MG63 (cell line): Measurements from ENCODE around the gene SLC24A3. TPM values are rescaled to one million over a fixed set of nuclear protein-coding genes. Genes with fewer than 3 reads are reported as not detected.

Experiments
- DNase-seq: peaks from one replicate; pipeline ENCODE4 v3.0.0-alpha.2; 2020
- H3K27me3 ChIP-seq: fragments of 250-450 bp; sonication (Bioruptor Pico); 2 replicates; pipeline ENCODE4 v1.5.1; 2020; ENCODE audit warnings: mild to moderate bottlenecking, moderate library complexity
- H3K36me3 ChIP-seq: fragments of 250-450 bp; sonication (Bioruptor Pico); 2 replicates; pipeline ENCODE4 v1.5.1; 2020; ENCODE audit warnings: mild to moderate bottlenecking, moderate library complexity
- H3K4me3 ChIP-seq: fragments of 250-450 bp; sonication (Bioruptor Pico); 2 replicates; pipeline ENCODE4 v1.5.1; 2020; ENCODE audit warnings: mild to moderate bottlenecking, moderate library complexity
- H3K9me3 ChIP-seq: fragments of 250-450 bp; sonication (Bioruptor Pico); 2 replicates; pipeline ENCODE4 v1.5.1; 2020; ENCODE audit warnings: mild to moderate bottlenecking, moderate library complexity
- total RNA-seq: library from RNA; depleted of rRNA; stranded (reverse); fragments of >200 nt; shearing (Covaris generic); gene quantifications from 2 replicates; pipeline ENCODE4 v1.2.3, GENCODE V29; 2014; ENCODE audit warnings: low replicate concordance

The SLC24A3 gene
- total RNA-seq, 1 experiment from 2014 or later = not detected

DNA sequence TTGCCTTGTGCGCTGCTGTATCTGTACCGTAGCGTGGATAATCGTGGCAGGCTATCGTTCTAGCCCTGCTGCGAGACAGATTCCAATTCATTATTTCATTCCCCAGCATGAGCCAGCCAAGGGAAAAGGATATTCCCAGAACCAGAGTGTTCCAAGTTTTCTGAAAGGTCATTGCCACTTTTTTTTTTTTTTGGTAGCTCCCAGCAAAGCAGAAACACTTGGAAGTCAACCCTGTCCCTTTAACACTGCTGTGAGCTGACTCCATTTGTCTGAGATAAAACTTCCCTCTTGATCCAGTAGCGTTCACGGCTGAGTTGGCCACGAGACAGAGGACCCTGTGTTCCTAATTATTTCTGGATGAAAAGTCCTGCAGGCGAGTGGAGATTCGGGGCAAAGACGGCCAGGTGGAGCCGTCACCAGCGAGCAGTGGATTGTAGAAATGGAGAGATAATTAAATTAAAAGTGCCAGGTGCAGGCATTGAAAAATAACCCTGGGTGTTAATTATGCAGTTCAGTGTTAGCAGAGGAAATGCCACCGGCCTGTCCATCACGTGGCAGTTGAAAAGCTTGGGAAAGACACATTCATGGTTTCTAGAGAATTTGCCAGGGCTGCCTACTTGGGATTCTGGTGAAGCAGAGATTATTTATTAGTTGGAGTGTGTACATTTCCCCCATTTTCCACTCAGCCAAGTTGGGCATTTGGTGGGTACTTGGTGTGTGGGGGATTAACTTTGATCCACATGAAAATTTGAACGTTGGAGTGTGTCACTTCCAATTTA lies 164.2 kb downstream of the SLC24A3 start:
- H3K4me3 ChIP-seq = no peak overlapping the region
- no peaks in the 10 kb centered on the region for H3K36me3 ChIP-seq
- DNase-seq = no peak
- H3K9me3 ChIP-seq = no peaks in the 10 kb centered on the region
- H3K27me3 ChIP-seq = no peaks in the 10 kb centered on the region

DNA sequence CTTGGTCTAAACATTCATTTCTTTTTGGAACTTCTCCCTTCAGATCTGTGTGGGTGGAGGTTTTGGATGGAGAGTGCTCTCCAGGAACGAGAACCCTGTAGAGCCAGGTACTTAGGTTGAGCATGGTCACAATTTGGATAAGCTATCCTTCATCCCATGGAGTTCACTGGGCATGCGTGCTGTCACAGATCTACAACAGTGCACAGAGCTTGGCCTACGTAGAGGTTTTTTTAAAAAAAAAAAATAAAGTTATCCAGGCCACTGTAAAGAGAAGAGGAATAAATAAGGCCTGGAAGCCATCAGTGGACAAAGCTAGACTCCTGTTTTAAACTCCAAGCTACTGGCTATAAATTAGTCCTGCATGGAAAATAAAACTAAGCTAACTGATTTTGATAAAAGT lies 165.6 kb downstream of the SLC24A3 start:
- no peaks in the 10 kb centered on the region for H3K36me3 ChIP-seq
- no peaks in the 10 kb centered on the region for H3K9me3 ChIP-seq
- H3K4me3 ChIP-seq = no peak overlapping the region
- no peaks in the 10 kb centered on the region for H3K27me3 ChIP-seq
- DNase-seq = no peak

- Histone ChIP-seq H3K36me3 (no peaks in the 10 kb centered on the region), H3K4me3 (no peak overlapping the region), H3K27me3 (no peaks in the 10 kb centered on the region), H3K9me3 (no peaks in the 10 kb centered on the region)
- no peak for DNase-seq
Observed at GRCh38 chr20:19380211-19380610, 167.8 kb downstream of the SLC24A3 start.

GRCh38 chr20:19381947-19382346 lies 169.5 kb downstream of the SLC24A3 start:
- Histone ChIP-seq H3K36me3 (no peaks in the 10 kb centered on the region), H3K4me3 (no peak overlapping the region), H3K27me3 (no peaks in the 10 kb centered on the region), H3K9me3 (no peaks in the 10 kb centered on the region)
- DNase-seq = no peak

DNA sequence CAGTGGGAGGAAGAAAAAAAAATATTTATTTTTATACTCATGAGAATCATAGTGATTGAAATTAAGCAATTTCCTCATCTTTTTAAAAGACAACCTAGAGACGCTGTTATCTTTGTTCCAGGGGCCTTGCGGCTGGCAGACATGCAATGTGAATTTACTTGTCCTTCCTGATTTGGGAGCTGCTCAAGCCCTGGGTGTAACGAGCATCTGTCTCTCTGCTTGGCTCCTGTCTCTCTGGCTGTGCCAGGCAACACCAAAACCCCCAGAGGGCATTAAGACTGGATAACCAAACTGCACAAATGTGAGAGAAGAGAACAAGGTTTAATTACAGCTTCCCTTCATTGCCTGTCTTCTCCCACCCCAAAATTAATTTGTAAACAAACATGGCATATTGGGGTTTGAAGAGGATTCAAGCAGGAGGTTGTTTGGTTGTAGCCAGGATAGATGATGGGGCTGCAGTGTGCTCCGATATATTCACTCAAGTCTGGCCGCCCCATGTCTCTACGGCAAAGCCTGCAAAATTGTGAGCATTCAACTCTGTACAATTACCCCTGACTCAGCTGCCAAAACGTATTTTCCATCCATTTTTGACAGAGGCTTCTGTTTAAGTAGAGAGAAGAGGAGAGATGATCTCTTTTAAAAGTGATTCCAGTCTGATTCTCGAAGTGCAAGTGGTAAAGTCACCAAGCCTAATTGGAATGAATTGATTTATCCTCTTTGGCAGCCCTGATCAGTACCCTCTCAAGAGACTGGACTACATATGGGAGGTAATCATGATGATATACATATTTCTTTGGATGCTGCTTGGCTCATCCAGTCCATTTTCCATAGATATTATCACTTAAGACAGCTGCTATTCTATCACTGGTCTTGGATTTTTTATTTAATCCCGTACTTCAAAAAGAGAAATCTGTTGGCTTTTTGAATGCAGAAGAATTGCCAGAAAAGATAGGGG lies 170.2 kb downstream of the SLC24A3 start:
- Histone ChIP-seq H3K36me3 (no peaks in the 10 kb centered on the region), H3K27me3 (no peaks in the 10 kb centered on the region), H3K9me3 (no peaks in the 10 kb centered on the region), H3K4me3 (no peak overlapping the region)
- no peak for DNase-seq

GRCh38 chr20:19384940-19385339 lies 172.5 kb downstream of the SLC24A3 start:
- Histone ChIP-seq H3K27me3 (no peaks in the 10 kb centered on the region), H3K4me3 (no peak overlapping the region), H3K9me3 (no peaks in the 10 kb centered on the region), H3K36me3 (no peaks in the 10 kb centered on the region)
- DNase-seq = no peak

DNA sequence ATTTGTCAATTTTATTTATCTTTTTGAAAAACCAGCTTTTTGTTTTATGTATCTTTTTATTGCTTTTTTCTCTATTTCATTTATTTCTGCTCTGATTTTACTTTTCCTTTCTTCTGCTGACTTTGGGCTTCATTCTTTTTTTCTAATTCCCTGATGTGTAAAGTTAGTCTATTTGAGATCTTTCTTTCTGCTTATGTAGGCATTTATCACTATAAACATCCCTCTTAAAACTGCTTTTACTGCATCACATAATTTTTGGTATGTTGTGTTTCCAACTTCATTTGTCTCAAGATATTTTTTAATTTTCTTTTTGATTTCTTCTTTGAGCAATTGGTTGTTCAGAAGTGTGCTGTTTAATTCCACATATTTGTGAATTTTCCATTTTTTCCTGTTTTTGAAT lies 174.8 kb downstream of the SLC24A3 start:
- no peaks in the 10 kb centered on the region for H3K36me3 ChIP-seq
- no peaks in the 10 kb centered on the region for H3K9me3 ChIP-seq
- H3K27me3 ChIP-seq = no peaks in the 10 kb centered on the region
- H3K4me3 ChIP-seq = no peak overlapping the region
- no peak for DNase-seq

DNA sequence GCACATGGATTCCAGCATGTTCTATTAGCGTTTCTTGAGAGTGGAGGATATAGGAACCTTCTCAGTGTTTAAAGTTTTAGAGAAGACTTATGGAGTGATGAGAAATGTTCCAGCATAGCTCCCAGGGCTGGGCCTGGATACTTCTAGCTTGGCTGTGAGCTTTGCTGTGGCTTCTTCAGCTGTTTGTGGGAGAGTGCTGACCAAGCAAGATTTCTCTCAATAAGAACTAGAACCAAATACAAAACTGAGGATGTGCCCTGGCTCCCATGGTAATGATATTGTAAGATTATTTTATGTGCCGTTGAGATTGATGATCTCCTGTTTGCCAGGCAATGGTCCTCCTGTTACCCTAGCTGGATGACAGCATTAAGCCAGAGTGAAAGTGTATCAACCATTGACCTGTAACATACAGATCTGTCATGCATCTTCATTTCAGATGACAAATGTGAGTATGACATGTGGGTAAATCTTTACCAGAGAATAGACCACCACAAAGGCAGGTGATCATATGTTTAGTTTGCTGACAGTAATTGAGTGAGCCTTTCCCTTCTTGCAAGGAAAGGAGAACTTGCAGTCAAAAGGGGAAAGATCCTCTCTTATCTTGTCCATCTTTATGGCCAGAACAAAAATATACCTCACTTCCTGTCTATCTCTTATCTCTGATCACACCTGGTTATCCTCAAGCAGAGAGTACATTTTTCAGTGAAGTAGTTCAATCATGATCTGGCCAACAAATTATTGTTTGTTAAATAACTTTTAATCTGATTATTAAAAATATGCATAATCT lies 180.1 kb downstream of the SLC24A3 start:
- H3K36me3 ChIP-seq = no peaks in the 10 kb centered on the region
- no peak for DNase-seq
- no peak overlapping the region for H3K4me3 ChIP-seq
- no peaks in the 10 kb centered on the region for H3K9me3 ChIP-seq
- H3K27me3 ChIP-seq = no peaks in the 10 kb centered on the region

GRCh38 chr20:19396460-19397081 lies 184.1 kb downstream of the SLC24A3 start:
- Histone ChIP-seq H3K9me3 (no peaks in the 10 kb centered on the region), H3K36me3 (no peaks in the 10 kb centered on the region), H3K4me3 (no peak overlapping the region), H3K27me3 (no peaks in the 10 kb centered on the region)
- DNase-seq = no peak

DNA sequence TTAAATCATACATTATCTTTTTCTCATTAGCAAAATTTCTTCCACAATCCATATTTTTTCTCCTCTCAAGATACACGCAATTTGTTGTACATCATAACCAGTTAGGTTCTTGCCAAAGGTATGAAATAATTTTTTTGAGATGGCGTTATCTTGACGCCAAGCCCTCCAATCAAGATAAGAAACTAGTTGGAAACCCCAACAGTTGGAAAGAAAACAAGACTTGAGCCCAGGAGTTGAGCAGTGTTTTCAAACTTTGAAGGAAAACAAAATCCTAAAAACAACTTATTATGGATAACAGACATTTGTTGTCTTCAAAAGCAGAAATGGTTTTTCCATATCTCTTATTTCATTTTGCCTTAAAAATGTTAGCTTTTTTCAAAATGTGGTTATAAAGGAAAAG lies 184.8 kb downstream of the SLC24A3 start:
- no peaks in the 10 kb centered on the region for H3K27me3 ChIP-seq
- DNase-seq = no peak
- no peaks in the 10 kb centered on the region for H3K36me3 ChIP-seq
- H3K4me3 ChIP-seq = no peak overlapping the region
- no peaks in the 10 kb centered on the region for H3K9me3 ChIP-seq

GRCh38 chr20:19397666-19398065 lies 185.2 kb downstream of the SLC24A3 start:
- H3K36me3 ChIP-seq = no peaks in the 10 kb centered on the region
- no peak for DNase-seq
- no peaks in the 10 kb centered on the region for H3K9me3 ChIP-seq
- no peaks in the 10 kb centered on the region for H3K27me3 ChIP-seq
- no peak overlapping the region for H3K4me3 ChIP-seq

GRCh38 chr20:19401096-19401495 lies 188.7 kb downstream of the SLC24A3 start:
- Histone ChIP-seq H3K9me3 (no peaks in the 10 kb centered on the region), H3K27me3 (no peaks in the 10 kb centered on the region), H3K4me3 (no peak overlapping the region), H3K36me3 (no peaks in the 10 kb centered on the region)
- no peak for DNase-seq

DNA sequence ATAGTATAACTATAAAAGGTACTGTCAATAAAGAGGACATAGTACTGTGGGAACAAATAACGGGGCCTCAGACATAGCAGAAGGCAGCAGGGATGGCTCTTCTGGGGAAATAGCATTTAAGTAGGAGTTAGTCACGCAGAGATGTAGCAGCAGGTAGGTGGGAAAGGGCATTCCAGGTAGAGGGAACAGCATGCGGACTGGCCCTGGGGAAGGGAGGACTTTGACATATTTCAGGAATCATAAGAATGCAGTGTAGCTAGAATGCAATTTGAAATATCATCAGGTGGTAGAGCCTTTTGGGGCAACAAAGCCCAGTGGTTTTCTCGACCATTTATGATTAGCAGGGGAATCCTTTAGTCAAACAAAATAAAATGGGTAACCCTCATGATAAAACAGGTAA lies 191.1 kb downstream of the SLC24A3 start:
- Histone ChIP-seq H3K36me3 (no peaks in the 10 kb centered on the region), H3K27me3 (no peaks in the 10 kb centered on the region), H3K4me3 (no peak overlapping the region), H3K9me3 (no peaks in the 10 kb centered on the region)
- no peak for DNase-seq

DNA sequence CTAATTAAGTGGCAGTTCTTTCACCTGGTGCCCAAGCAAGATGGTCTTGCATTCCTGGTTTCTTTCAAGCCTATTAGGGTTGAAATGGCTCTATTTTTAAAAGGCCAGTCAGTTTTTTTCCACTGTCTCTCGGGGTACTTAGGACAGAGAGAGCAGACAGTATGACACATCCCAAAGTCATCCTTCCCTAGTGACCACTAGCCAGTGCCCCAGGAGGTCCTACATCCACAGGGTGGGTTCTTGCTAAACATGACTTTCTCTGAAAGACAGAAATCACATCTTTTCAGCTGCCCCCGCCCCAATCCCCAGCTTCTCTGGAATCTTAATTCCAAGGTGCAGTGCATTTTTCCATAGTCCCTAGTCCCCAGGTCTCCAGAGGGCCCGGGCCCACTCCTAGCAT lies 192.4 kb downstream of the SLC24A3 start:
- Histone ChIP-seq H3K4me3 (no peak overlapping the region), H3K27me3 (no peaks in the 10 kb centered on the region), H3K9me3 (no peaks in the 10 kb centered on the region), H3K36me3 (no peaks in the 10 kb centered on the region)
- DNase-seq = no peak

- DNase-seq = no peak
- no peaks in the 10 kb centered on the region for H3K27me3 ChIP-seq
- no peaks in the 10 kb centered on the region for H3K9me3 ChIP-seq
- H3K4me3 ChIP-seq = no peak overlapping the region
- H3K36me3 ChIP-seq = no peaks in the 10 kb centered on the region
Observed at GRCh38 chr20:19405958-19406357, 193.5 kb downstream of the SLC24A3 start.

- Histone ChIP-seq H3K36me3 (no peaks in the 10 kb centered on the region), H3K9me3 (no peaks in the 10 kb centered on the region), H3K27me3 (no peaks in the 10 kb centered on the region), H3K4me3 (no peak overlapping the region)
- no peak for DNase-seq
Observed at GRCh38 chr20:19406381-19406780, 193.9 kb downstream of the SLC24A3 start.

DNA sequence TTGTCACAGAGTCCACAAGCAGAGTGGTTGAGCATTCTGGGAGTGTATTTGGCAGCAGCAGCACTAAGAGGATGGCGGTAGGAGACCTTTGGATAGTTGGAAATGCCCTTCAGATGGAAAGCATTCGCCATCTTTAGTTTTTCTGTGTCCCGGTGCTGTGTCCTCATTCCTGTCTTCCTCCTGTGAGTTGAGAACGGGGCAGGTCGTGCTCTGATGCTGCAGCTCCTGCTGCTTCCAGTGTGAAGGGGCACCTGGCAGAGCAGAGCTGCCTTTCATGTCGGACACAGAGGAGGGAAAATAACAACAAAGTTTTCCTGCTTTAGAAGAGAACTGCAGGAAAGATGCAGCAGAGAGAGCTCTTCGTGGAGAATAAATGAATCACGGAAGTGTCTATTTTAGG lies 194.8 kb downstream of the SLC24A3 start:
- Histone ChIP-seq H3K36me3 (no peaks in the 10 kb centered on the region), H3K9me3 (no peaks in the 10 kb centered on the region), H3K27me3 (no peaks in the 10 kb centered on the region), H3K4me3 (no peak overlapping the region)
- no peak for DNase-seq
